Colonic mucosa (tissue), 4 donors: ENCODE data around the gene PHRF1. TPM values are rescaled to one million over a fixed set of nuclear protein-coding genes. Genes with fewer than 3 reads are reported as not detected.

Experiments
- DNase-seq: peaks from one replicate; pipeline ENCODE4 v3.0.0-alpha.2; 2020
- H3K27ac ChIP-seq: fragments of 200-600 bp; one replicate; pipeline ENCODE4 v1.8.0; 2021
- H3K27me3 ChIP-seq: fragments of 200-600 bp; one replicate; pipeline ENCODE4 v1.8.0; 2021
- H3K36me3 ChIP-seq: fragments of 200-600 bp; one replicate; pipeline ENCODE4 v1.8.0; 2021
- H3K4me1 ChIP-seq: fragments of 200-600 bp; one replicate; pipeline ENCODE4 v1.8.0; 2021; ENCODE audit warnings: mild to moderate bottlenecking
- H3K4me3 ChIP-seq: fragments of 200-600 bp; one replicate; pipeline ENCODE4 v1.8.0; 2021
- H3K9ac ChIP-seq, 2 donors: one replicate each; pipeline ENCODE4 v1.7.0; 2013; ENCODE audit warnings: control low read depth in 2 of 2, low read depth in 2 of 2, low read length in 2 of 2
- H3K9me3 ChIP-seq: fragments of 200-600 bp; one replicate; pipeline ENCODE4 v1.8.0; 2021
- intact Hi-C: fragments of 100-400 bp; cut with DNase I; formaldehyde crosslinking; loops from one replicate; pipeline ENCODE4 v1.14.1; 2022
- total RNA-seq, 2 donors: library from RNA; stranded (reverse); fragmentation: NEBNext Ultra II Directional in 1 of 2; extraction: Animal tissue kit (Norgen Biotek cat#: 25700) in 1 of 2; gene quantifications; one replicate each; pipeline ENCODE4 v1.2.1, GENCODE V29; 2021
- TF ChIP-seq, protein P1 (sequence below): fragments of 200-600 bp; IDR thresholded peaks from one replicate; pipeline ENCODE4 v1.8.0; 2022; ENCODE audit warnings: antibody characterized with exemption, mild to moderate bottlenecking
- donor health status: healthy.
- donor health status: DM: no; HTN: no; CAD: no.
- donor health status: DM: no; HTN: no; CAD: no.

PHRF1 gene
- total RNA-seq, 2 donors from 2014 or later, result 29.4 to 41.9 TPM

- intact Hi-C loops, result no loop called here
- H3K9ac ChIP-seq, result peak overlapping the region; percentile 53 to 89
These were observed 49.5 kb downstream of the PHRF1 start for GRCh38 chr11:625636-626268.

GRCh38 chr11:626475-627307 is 50.4 kb downstream of the PHRF1 start, which contains the start of gene SCT:
Gene SCT, minus strand, starts transcription at chr11:627181. Its CDS starts 38 bp downstream, at chr11:627143.
- intact Hi-C loops, result no loop called here

More at GRCh38 chr11:625636-626268, 49.5 kb downstream of the PHRF1 start:
- H3K4me1 ChIP-seq, result peaks cover 13% of the 10 kb centered on the region
- no peaks in the 10 kb centered on the region for H3K36me3 ChIP-seq
- no peak overlapping the region for H3K4me3 ChIP-seq
- no peaks in the 10 kb centered on the region for H3K27me3 ChIP-seq
- TF ChIP-seq, protein P1, sequence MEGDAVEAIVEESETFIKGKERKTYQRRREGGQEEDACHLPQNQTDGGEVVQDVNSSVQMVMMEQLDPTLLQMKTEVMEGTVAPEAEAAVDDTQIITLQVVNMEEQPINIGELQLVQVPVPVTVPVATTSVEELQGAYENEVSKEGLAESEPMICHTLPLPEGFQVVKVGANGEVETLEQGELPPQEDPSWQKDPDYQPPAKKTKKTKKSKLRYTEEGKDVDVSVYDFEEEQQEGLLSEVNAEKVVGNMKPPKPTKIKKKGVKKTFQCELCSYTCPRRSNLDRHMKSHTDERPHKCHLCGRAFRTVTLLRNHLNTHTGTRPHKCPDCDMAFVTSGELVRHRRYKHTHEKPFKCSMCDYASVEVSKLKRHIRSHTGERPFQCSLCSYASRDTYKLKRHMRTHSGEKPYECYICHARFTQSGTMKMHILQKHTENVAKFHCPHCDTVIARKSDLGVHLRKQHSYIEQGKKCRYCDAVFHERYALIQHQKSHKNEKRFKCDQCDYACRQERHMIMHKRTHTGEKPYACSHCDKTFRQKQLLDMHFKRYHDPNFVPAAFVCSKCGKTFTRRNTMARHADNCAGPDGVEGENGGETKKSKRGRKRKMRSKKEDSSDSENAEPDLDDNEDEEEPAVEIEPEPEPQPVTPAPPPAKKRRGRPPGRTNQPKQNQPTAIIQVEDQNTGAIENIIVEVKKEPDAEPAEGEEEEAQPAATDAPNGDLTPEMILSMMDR, result no peak
- no peaks in the 10 kb centered on the region for H3K9me3 ChIP-seq
- H3K27ac ChIP-seq, result peak overlapping the region; percentile 90
- peak; percentile 70 for DNase-seq

GRCh38 chr11:627308-627576 is 51.0 kb downstream of the PHRF1 start:
- DNase-seq, result no peak
- no peaks in the 10 kb centered on the region for H3K36me3 ChIP-seq
- no peaks in the 10 kb centered on the region for H3K9me3 ChIP-seq
- TF ChIP-seq, protein P1, result no peak
- H3K9ac ChIP-seq, result no peak overlapping the region
- H3K4me3 ChIP-seq, result no peak overlapping the region
- no peaks in the 10 kb centered on the region for H3K27me3 ChIP-seq
- H3K4me1 ChIP-seq, result peaks cover 13% of the 10 kb centered on the region
- no peak overlapping the region for H3K27ac ChIP-seq
- intact Hi-C loops, result no loop called here

More at GRCh38 chr11:626475-627307, 50.4 kb downstream of the PHRF1 start, which contains the start of gene SCT:
- Histone ChIP-seq H3K36me3 (no peaks in the 10 kb centered on the region), H3K27me3 (no peaks in the 10 kb centered on the region), H3K9me3 (no peaks in the 10 kb centered on the region), H3K4me3 (no peak within 1 kb of the TSS), H3K4me1 (peaks cover 13% of the 10 kb centered on the region), H3K9ac (peak within 1 kb of the TSS in 1 of 2 donors; percentile 53), H3K27ac (no peak within 1 kb of the TSS)
- TF ChIP-seq, protein P1, result no peak
- DNase-seq, result no peak

- no peaks in the 10 kb centered on the region for H3K27me3 ChIP-seq
- H3K4me1 ChIP-seq, result peaks cover 13% of the 10 kb centered on the region
- TF ChIP-seq, protein P1, result no peak
- no peak for DNase-seq
- H3K27ac ChIP-seq, result no peak overlapping the region
- no peak overlapping the region for H3K4me3 ChIP-seq
- intact Hi-C loops, result no loop called here
- no peaks in the 10 kb centered on the region for H3K36me3 ChIP-seq
- no peak overlapping the region for H3K9ac ChIP-seq
- no peaks in the 10 kb centered on the region for H3K9me3 ChIP-seq
These were observed 51.8 kb downstream of the PHRF1 start for GRCh38 chr11:628056-628455.

GRCh38 chr11:629237-629583 is 52.9 kb downstream of the PHRF1 start:
- Histone ChIP-seq H3K27me3 (no peaks in the 10 kb centered on the region), H3K9me3 (no peaks in the 10 kb centered on the region), H3K4me3 (no peak overlapping the region), H3K9ac (no peak overlapping the region), H3K36me3 (no peaks in the 10 kb centered on the region), H3K27ac (no peak overlapping the region), H3K4me1 (peaks cover 13% of the 10 kb centered on the region)
- no peak for DNase-seq
- TF ChIP-seq, protein P1, result no peak
- intact Hi-C loops, result no loop called here
